A549 treated with Mapracorat at 1 μM for 4 hours (cell line): Measurements from ENCODE around the gene CASP8. TPM values are rescaled to one million over a fixed set of nuclear protein-coding genes. Genes with fewer than 3 reads are reported as not detected.

Experiments used
- total RNA-seq: library from RNA; stranded (reverse); fragments of 200-300 nt; extraction: Qiagen RNA extraction; gene quantifications from 5 replicates; pipeline ENCODE4 v1.2.3, GENCODE V29; 2022

CASP8 gene
- total RNA-seq = 27.3 to 35.7 TPM (median 32.0 TPM) in 5 replicates

DNA sequence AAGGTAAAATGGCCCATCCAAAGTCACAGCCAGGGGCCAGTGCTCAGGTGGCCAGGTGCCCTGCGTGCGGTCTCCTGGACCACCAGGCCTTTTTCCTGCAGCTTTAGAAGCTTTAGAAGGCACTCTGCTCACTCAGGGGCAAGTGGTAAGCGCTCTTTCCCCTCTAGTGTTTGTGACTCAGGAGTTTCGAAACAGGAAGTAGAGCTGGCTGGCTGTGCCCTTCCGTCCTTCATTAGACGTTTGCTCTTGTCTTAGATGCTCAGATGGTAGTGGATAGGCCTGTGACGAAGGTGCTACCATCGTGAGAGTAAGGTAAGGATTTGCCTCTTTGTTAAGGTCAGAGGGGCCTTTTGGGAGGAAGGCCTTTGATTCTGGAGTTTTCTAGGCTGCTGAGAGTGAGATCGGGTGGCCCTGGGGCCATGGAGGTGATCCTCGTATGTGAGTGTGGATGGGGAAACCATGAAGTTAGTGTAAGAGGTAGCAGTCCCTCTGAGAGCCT is at the start of gene CASP8:
Gene CASP8, plus strand, starts transcription at position 235 of the 499 bp plus-strand sequence. CDS start 5,951 bp downstream, outside the sequence.

Other genes starting within 250 kb of the CASP8 start
- 3.0 to 6.0 TPM (median 4.9 TPM) in 5 replicates for gene HYCC2, start 188.9 kb upstream of the CASP8 start, total RNA-seq
- gene NDUFB3, start 188.5 kb upstream of the CASP8 start, total RNA-seq = 130 to 169 TPM (median 138 TPM) in 5 replicates
- 77.6 to 109 TPM (median 97.5 TPM) in 5 replicates for gene CFLAR, start 144.4 kb upstream of the CASP8 start, total RNA-seq
- 1.5 to 2.1 TPM (median 1.8 TPM) in 5 replicates for gene CASP10, start 77.4 kb upstream of the CASP8 start, total RNA-seq
- 0.13 to 0.14 TPM in 2 of 5 replicates, not detected in the others for gene FLACC1, start 96.8 kb downstream of the CASP8 start, total RNA-seq
- 11.5 to 15.3 TPM (median 14.1 TPM) in 5 replicates for gene TRAK2, start 190.9 kb downstream of the CASP8 start, total RNA-seq
- 19.1 to 28.2 TPM (median 23.4 TPM) in 5 replicates for gene STRADB, start 191.2 kb downstream of the CASP8 start, total RNA-seq